Keratinocyte (primary cell): Measurements from ENCODE around the gene NFATC2. TPM values are rescaled to one million over a fixed set of nuclear protein-coding genes. Genes with fewer than 3 reads are reported as not detected.

Experiments
- DNase-seq: peaks from one replicate; pipeline ENCODE4 v3.0.0-alpha.2; 2011; ENCODE audit warnings: low read depth, missing footprints, low spot score
- FAIRE-seq: peaks from 2 replicates; lab custom pipeline; 2011; peaks lifted over from hg19 to GRCh38; lab: Jason Lieb, UNC
- H2AFZ ChIP-seq: 2 replicates; pipeline ENCODE4 v1.6.0; 2012; ENCODE audit warnings: low read length, control low read depth, inconsistent platforms; ENCODE audit not compliant: control insufficient read depth
- H3K27ac ChIP-seq: 2 replicates; pipeline ENCODE4 v1.5.1; 2011; ENCODE audit warnings: low read length; ENCODE audit not compliant: control insufficient read depth, insufficient read depth
- H3K27me3 ChIP-seq: 3 replicates; pipeline ENCODE4 v1.6.0; 2011; ENCODE audit warnings: low read length; ENCODE audit not compliant: control insufficient read depth, insufficient read depth; ENCODE audit errors: extremely low read depth
- H3K36me3 ChIP-seq, 2 experiments: 2 replicates in 1 of 2; 3 replicates in 1 of 2; pipeline ENCODE4 v1.5.1; 2011; ENCODE audit warnings: low read length in 2 of 2, mild to moderate bottlenecking in 1 of 2; ENCODE audit not compliant: control insufficient read depth in 2 of 2, insufficient read depth in 2 of 2; ENCODE audit errors: extremely low read depth in 1 of 2
- H3K4me1 ChIP-seq: 3 replicates; pipeline ENCODE4 v1.5.1; 2011; ENCODE audit warnings: low read length; ENCODE audit not compliant: control insufficient read depth, insufficient read depth; ENCODE audit errors: extremely low read depth
- H3K4me2 ChIP-seq: 3 replicates; pipeline ENCODE4 v1.6.0; 2011; ENCODE audit warnings: low read depth, low read length; ENCODE audit not compliant: control insufficient read depth, insufficient read depth; ENCODE audit errors: extremely low read depth
- H3K4me3 ChIP-seq, 3 experiments: fragments of 200-600 bp in 1 of 3; sonication (generic) in 1 of 3; 2 replicates in 2 of 3; 3 replicates in 1 of 3; pipeline ENCODE4 v1.5.1; 2011 to 2016; ENCODE audit warnings: low read length in 3 of 3, mild to moderate bottlenecking in 3 of 3, control low read depth in 2 of 3, inconsistent platforms in 1 of 3, low read depth in 1 of 3, mixed read lengths in 1 of 3, mixed run types in 1 of 3, moderate library complexity in 1 of 3; ENCODE audit not compliant: control insufficient read depth in 2 of 3, insufficient read depth in 2 of 3; ENCODE audit errors: extremely low read depth in 1 of 3
- H3K79me2 ChIP-seq: 2 replicates; pipeline ENCODE4 v1.6.0; 2012; ENCODE audit warnings: low read length; ENCODE audit not compliant: control insufficient read depth, insufficient read depth
- H3K9ac ChIP-seq: 3 replicates; pipeline ENCODE4 v1.6.0; 2011; ENCODE audit warnings: low read length; ENCODE audit not compliant: control insufficient read depth, insufficient read depth; ENCODE audit errors: extremely low read depth
- H3K9me1 ChIP-seq: 3 replicates; pipeline ENCODE4 v1.6.0; 2011; ENCODE audit warnings: low read length; ENCODE audit not compliant: control insufficient read depth, insufficient read depth; ENCODE audit errors: extremely low read depth
- H3K9me3 ChIP-seq: 2 replicates; pipeline ENCODE4 v1.5.1; 2012; ENCODE audit warnings: low read depth, low read length; ENCODE audit not compliant: control insufficient read depth
- H4K20me1 ChIP-seq: 3 replicates; pipeline ENCODE4 v1.6.0; 2011; ENCODE audit warnings: low read length; ENCODE audit not compliant: control insufficient read depth, insufficient read depth; ENCODE audit errors: extremely low read depth
- CTCF ChIP-seq, 3 experiments: IDR thresholded peaks in 1 of 3; conservative IDR thresholded peaks in 1 of 3; optimal IDR thresholded peaks in 1 of 3; 2 replicates in 2 of 3; 3 replicates in 1 of 3; pipeline versions ENCODE3 to v1.5.1; 2011; ENCODE audit warnings: low read length in 3 of 3, mild to moderate bottlenecking in 3 of 3, moderate library complexity in 2 of 3, control low read depth in 1 of 3, inconsistent platforms in 1 of 3; ENCODE audit not compliant: insufficient read depth in 2 of 3; ENCODE audit errors: extremely low read depth in 1 of 3
- EZH2 ChIP-seq: IDR thresholded peaks from one replicate; pipeline ENCODE4 v1.6.1; 2012; ENCODE audit warnings: inconsistent platforms, mild to moderate bottlenecking, low read length, moderate library complexity
- dilution Hi-C: fragments of 300-500 bp; cut with MboI; formaldehyde crosslinking; loops from one replicate; pipeline ENCODE4 v1.7.0; 2020; ENCODE audit warnings: low sequenced_read_pairs; ENCODE audit not compliant: extremely low pct_ligation_motif_present
- polyA plus RNA-seq, 5 experiments: library from polyadenylated mRNA; depleted of rRNA in 3 of 5; stranded (reverse) in 3 of 5; stranded (forward) in 1 of 5; unstranded in 1 of 5; fragments of >200 nt; gene quantifications; 1 replicate in 1 of 5; 2 replicates in 3 of 5; 3 replicates in 1 of 5; pipeline versions ENCODE4 v1.2.1 to v1.2.3, GENCODE V29; 2011 to 2012; ENCODE audit warnings: missing spikeins in 2 of 5, low read depth in 1 of 5, low replicate concordance in 1 of 5

The NFATC2 gene
- polyA plus RNA-seq, 1 donor (not counting 4 experiments of a cell fraction or from before 2014, with no cell fraction given): 0.05 TPM

GRCh38 chr20:51578145-51578459 is 35.6 kb upstream of the NFATC2 start:
- FAIRE-seq: no peak
- no peaks in the 10 kb centered on the region for H3K36me3 ChIP-seq
- dilution Hi-C loops: no loop called here

GRCh38 chr20:51577432-51578144 is 35.1 kb upstream of the NFATC2 start:
- TF ChIP-seq EZH2 (no peak), CTCF (optimal IDR thresholded peaks at IDR 0.05 in 1 of 3, IDR thresholded peaks at IDR 0.05 in 1 of 3, conservative IDR thresholded peaks at IDR 0.05 in 1 of 3; ENCODE audit: extremely low read depth in 1 of 3, insufficient read depth in 2 of 3, low read length in 3 of 3) (no peak)
- Histone ChIP-seq H4K20me1 (no peaks in the 10 kb centered on the region), H3K27ac (no peak overlapping the region), H3K79me2 (no peaks in the 10 kb centered on the region), H3K9me3 (peaks cover 5% of the 10 kb centered on the region), H3K9ac (no peak overlapping the region), H2AFZ (no peak overlapping the region), H3K4me2 (no peak overlapping the region), H3K4me1 (no peaks in the 10 kb centered on the region), H3K9me1 (no peaks in the 10 kb centered on the region), H3K36me3 (no peaks in the 10 kb centered on the region), H3K27me3 (no peaks in the 10 kb centered on the region), H3K4me3 (no peak overlapping the region)
- FAIRE-seq: no peak
- no peak for DNase-seq
- dilution Hi-C loops: no loop called here

More at GRCh38 chr20:51578145-51578459, 35.6 kb upstream of the NFATC2 start:
- no peak overlapping the region for H3K4me3 ChIP-seq
- H3K9me3 ChIP-seq: peaks cover 5% of the 10 kb centered on the region
- H3K27me3 ChIP-seq: no peaks in the 10 kb centered on the region
- DNase-seq: no peak
- H3K9ac ChIP-seq: no peak overlapping the region
- H3K4me1 ChIP-seq: no peaks in the 10 kb centered on the region
- no peak overlapping the region for H3K4me2 ChIP-seq
- no peaks in the 10 kb centered on the region for H3K79me2 ChIP-seq
- no peak overlapping the region for H2AFZ ChIP-seq
- TF ChIP-seq CTCF (optimal IDR thresholded peaks at IDR 0.05 in 1 of 3, IDR thresholded peaks at IDR 0.05 in 1 of 3, conservative IDR thresholded peaks at IDR 0.05 in 1 of 3; ENCODE audit: extremely low read depth in 1 of 3, insufficient read depth in 2 of 3, low read length in 3 of 3) (no peak), EZH2 (no peak)
- no peaks in the 10 kb centered on the region for H4K20me1 ChIP-seq
- H3K9me1 ChIP-seq: no peaks in the 10 kb centered on the region
- H3K27ac ChIP-seq: no peak overlapping the region
